K562 (cell line): Measurements from ENCODE around the gene UNC93B1. TPM values are rescaled to one million over a fixed set of nuclear protein-coding genes. Genes with fewer than 3 reads are reported as not detected.

Experiments used
- BCOR ChIP-seq: fragments of 450-650 bp; IDR thresholded peaks from 2 replicates; pipeline ENCODE4 v1.6.1; 2016
- GTF3C2 ChIP-seq: IDR thresholded peaks from 3 replicates; pipeline ENCODE4 v1.6.1; 2011; ENCODE audit warnings: borderline replicate concordance, mild to moderate bottlenecking, moderate library complexity; ENCODE audit not compliant: insufficient read length; ENCODE audit errors: extremely low read depth
- MTA3 ChIP-seq: fragments of 450-650 bp; formaldehyde crosslinking; IDR thresholded peaks from 2 replicates; pipeline ENCODE4 v1.6.1; 2017; ENCODE audit warnings: mild to moderate bottlenecking, borderline replicate concordance
- POLR2A ChIP-seq: fragments of 450-650 bp; conservative IDR thresholded peaks from 2 replicates; pipeline ENCODE4 v1.6.1; 2016
- SAFB2 ChIP-seq: fragments of 200-400 bp; formaldehyde crosslinking; IDR thresholded peaks from 2 replicates; pipeline ENCODE4 v1.6.1; 2018; ENCODE audit warnings: borderline replicate concordance, low read length, low read depth, moderate library complexity; ENCODE audit not compliant: severe bottlenecking
- SLC30A9 ChIP-seq: fragments of 250-450 bp; sonication (Bioruptor Pico); IDR thresholded peaks from 2 replicates; pipeline ENCODE4 v1.8.0; 2022; ENCODE audit warnings: mild to moderate bottlenecking, moderate library complexity
- TAF1 ChIP-seq: IDR thresholded peaks from 2 replicates; pipeline ENCODE4 v1.6.1; 2011; ENCODE audit warnings: mild to moderate bottlenecking, low read length, moderate library complexity; ENCODE audit not compliant: insufficient read depth, control insufficient read depth, severe bottlenecking; ENCODE audit errors: extremely low read depth
- polyA plus RNA-seq, 8 experiments: library from polyadenylated mRNA; depleted of rRNA in 4 of 8; stranded (reverse) in 5 of 8; unstranded in 3 of 8; fragments of >200 nt; fragmentation: Nextera tagmentation in 2 of 8; fragmentation: Illumina TruSeq in 1 of 8; extraction: Ambion mirVana in 2 of 8; extraction: Trizol in 1 of 8; gene quantifications; 2 replicates each; pipeline versions ENCODE4 v1.2.1 to v1.2.3, GENCODE V29; 2011 to 2014; ENCODE audit warnings: inconsistent platforms in 1 of 8, missing spikeins in 1 of 8
- total RNA-seq, 7 experiments: library from RNA; depleted of rRNA in 6 of 7; stranded (reverse); fragments of >200 nt in 6 of 7; fragmentation: Illumina TruSeq in 2 of 7; extraction: Trizol in 2 of 7; gene quantifications; 2 replicates each; pipeline versions ENCODE4 v1.2.1 to v1.2.3, GENCODE V29; 2011 to 2021; ENCODE audit warnings: low replicate concordance in 1 of 7
- TF ChIP-seq, protein P1 (sequence below): sonication (generic); formaldehyde crosslinking; IDR thresholded peaks from 2 replicates; pipeline ENCODE4 v1.8.0; 2023; ENCODE audit warnings: mild to moderate bottlenecking, missing genetic modification reagents
- TF ChIP-seq, protein P2 (sequence below): fragments of 450-650 bp; formaldehyde crosslinking; IDR thresholded peaks from 2 replicates; pipeline ENCODE4 v1.4.0; 2020; ENCODE audit warnings: mild to moderate bottlenecking, moderate library complexity

Gene UNC93B1
- total and polyA plus RNA-seq, 9 of the 15 experiments (the other 6 are each of a cell fraction or from before 2014, with no cell fraction given), result 0.10 to 13.6 (median 6.5) TPM

DNA sequence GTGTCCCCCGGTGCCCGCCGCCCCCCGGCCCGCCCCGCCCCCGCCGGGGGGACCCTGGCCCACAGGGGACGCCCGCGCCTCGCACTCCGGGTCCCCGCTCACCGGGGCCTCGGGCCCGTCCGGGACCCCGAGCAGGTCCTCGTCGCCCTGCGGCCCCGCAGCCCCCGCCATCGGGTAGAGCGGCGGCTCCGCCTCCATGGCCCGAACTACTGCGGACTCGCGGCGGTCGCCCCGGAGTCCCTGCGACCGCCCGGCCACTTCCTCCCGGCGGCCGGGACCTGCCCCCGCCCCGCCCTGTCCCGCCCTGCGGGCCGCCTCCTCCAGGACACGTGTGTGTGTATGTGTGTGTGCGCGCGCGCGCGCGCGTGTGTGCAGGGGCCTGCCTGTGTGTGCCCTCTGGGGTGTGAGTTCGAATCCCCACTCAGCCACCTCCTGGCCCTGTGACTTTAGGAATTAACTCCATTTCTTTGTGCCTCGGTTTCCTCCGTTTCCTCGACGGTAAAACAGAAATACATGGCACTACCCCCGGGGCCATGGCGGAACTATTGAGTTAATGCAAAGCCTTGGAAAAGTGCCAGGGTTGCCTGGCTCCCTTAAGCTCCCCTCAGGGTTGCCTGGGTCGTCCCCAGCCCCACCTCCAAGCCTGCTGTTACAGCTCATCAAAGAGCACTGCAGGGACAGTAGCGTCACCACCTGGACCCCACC is at the start of gene UNC93B1 (continued):
- TF ChIP-seq GTF3C2 (peak; percentile 96), BCOR (0 out of 2 replicates have a peak, but pooled peaks have one; percentile 45), SAFB2 (no peak), POLR2A (peak; percentile 50; the same call in 1 of the 2 replicates), SLC30A9 (CRISPR knock-in tag) (no peak), TAF1 (peak; percentile 37), MTA3 (0 out of 2 replicates have a peak, but pooled peaks have one; percentile 42)
- TF ChIP-seq, protein P1, sequence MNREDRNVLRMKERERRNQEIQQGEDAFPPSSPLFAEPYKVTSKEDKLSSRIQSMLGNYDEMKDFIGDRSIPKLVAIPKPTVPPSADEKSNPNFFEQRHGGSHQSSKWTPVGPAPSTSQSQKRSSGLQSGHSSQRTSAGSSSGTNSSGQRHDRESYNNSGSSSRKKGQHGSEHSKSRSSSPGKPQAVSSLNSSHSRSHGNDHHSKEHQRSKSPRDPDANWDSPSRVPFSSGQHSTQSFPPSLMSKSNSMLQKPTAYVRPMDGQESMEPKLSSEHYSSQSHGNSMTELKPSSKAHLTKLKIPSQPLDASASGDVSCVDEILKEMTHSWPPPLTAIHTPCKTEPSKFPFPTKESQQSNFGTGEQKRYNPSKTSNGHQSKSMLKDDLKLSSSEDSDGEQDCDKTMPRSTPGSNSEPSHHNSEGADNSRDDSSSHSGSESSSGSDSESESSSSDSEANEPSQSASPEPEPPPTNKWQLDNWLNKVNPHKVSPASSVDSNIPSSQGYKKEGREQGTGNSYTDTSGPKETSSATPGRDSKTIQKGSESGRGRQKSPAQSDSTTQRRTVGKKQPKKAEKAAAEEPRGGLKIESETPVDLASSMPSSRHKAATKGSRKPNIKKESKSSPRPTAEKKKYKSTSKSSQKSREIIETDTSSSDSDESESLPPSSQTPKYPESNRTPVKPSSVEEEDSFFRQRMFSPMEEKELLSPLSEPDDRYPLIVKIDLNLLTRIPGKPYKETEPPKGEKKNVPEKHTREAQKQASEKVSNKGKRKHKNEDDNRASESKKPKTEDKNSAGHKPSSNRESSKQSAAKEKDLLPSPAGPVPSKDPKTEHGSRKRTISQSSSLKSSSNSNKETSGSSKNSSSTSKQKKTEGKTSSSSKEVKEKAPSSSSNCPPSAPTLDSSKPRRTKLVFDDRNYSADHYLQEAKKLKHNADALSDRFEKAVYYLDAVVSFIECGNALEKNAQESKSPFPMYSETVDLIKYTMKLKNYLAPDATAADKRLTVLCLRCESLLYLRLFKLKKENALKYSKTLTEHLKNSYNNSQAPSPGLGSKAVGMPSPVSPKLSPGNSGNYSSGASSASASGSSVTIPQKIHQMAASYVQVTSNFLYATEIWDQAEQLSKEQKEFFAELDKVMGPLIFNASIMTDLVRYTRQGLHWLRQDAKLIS (CRISPR knock-in tag), result no peak
- TF ChIP-seq, protein P2, sequence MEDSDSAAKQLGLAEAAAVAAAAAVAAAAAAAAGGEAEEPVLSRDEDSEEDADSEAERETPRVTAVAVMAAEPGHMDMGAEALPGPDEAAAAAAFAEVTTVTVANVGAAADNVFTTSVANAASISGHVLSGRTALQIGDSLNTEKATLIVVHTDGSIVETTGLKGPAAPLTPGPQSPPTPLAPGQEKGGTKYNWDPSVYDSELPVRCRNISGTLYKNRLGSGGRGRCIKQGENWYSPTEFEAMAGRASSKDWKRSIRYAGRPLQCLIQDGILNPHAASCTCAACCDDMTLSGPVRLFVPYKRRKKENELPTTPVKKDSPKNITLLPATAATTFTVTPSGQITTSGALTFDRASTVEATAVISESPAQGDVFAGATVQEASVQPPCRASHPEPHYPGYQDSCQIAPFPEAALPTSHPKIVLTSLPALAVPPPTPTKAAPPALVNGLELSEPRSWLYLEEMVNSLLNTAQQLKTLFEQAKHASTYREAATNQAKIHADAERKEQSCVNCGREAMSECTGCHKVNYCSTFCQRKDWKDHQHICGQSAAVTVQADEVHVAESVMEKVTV (CRISPR knock-in tag), result no peak
